ENCODE measurements around the gene MDFIC.
"Not testable (repeated sequence)": the region's sequence is repeated elsewhere in the genome, so short reads cannot be mapped to it uniquely, and the experiment has no call there.

The MDFIC gene

GRCh38 chr7:114922026-114922651, at the start of gene MDFIC:
TSS of gene MDFIC (plus strand) at chr7:114922094. CDS start at chr7:114923034, 940 bp downstream.
- DNase-seq = no peak

GRCh38 chr7:114874170-114874569, 47.7 kb upstream of the MDFIC start:
- DNase-seq = no peak

- no peak for DNase-seq
These were observed 46.7 kb upstream of the MDFIC start for GRCh38 chr7:114875186-114875585.

- no peak for DNase-seq
These were observed 42.3 kb upstream of the MDFIC start for GRCh38 chr7:114879554-114879953.

- no peak for DNase-seq
These were observed 36.1 kb upstream of the MDFIC start for GRCh38 chr7:114885836-114886235.

DNA sequence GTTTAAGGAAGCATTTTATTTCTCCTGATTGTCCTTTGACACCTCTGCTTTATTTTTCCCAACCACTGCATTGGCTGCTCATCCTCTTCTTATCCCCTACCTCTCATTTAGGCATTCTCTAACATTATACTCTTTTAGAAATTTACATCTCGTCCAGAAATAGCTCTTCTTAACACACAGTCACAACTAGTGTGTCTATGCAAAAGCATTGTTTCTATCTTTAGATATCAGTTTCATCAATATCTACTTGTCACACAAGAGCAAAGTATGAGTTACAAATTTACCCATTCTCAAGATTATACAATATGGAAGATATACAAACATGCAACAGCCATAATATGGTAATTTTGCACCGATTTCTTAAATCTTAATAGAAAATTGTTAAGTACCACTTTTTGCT, 35.7 kb upstream of the MDFIC start:
- DNase-seq = no peak

- not testable (repeated sequence) for DNase-seq
These were observed 32.8 kb upstream of the MDFIC start for GRCh38 chr7:114889116-114889515.

- no peak for DNase-seq
These were observed 32.1 kb upstream of the MDFIC start for GRCh38 chr7:114889646-114890285.

- DNase-seq = no peak
These were observed 31.3 kb upstream of the MDFIC start for GRCh38 chr7:114890561-114890960.

DNA sequence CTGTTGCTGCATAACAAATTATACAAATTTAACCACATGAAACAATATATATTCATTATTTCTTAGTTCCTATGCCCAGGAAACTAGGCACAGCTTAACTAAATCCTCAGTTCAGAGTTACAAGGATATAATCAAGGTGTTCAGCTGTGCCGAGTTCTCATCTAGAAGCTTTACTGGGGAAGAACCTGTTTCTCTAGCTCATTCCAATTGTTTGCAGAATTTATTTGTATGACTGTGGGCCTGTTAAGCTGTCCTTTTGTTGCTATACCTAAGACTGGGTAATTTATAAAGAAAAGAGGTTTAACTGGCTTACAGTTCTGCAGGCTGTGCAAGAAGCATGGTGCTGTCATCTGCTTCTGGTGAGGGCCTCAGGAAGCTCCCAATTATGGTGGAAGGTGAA, 21.8 kb upstream of the MDFIC start:
- no peak for DNase-seq

GRCh38 chr7:114901771-114902170, 20.1 kb upstream of the MDFIC start:
- no peak for DNase-seq

- DNase-seq = no peak
These were observed 18.8 kb upstream of the MDFIC start for GRCh38 chr7:114903131-114903530.

- no peak for DNase-seq
These were observed 11.1 kb upstream of the MDFIC start for GRCh38 chr7:114910787-114911186.

DNA sequence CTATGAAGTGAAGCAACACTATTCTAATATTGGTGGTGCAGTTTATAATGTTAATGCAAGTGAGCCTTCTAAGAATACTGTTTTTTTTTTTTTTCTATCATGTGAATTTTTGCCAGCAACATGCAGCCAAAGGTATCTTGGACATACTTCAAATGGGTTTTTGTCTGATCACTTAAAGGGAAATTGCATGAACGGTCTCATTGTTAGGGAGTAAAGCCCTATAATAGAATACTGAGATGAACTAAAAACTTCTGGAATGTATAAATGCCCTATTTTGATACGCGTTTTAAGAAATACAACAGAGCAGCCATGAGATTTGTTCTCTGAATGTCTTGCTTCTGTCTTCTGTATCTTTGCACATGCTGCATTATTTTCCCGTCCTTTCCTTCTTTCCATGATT, 10.5 kb upstream of the MDFIC start:
- no peak for DNase-seq

- no peak for DNase-seq
These were observed 5.5 kb upstream of the MDFIC start for GRCh38 chr7:114916261-114916892.

- no peak for DNase-seq
These were observed 4.6 kb upstream of the MDFIC start for GRCh38 chr7:114917211-114917839.

DNA sequence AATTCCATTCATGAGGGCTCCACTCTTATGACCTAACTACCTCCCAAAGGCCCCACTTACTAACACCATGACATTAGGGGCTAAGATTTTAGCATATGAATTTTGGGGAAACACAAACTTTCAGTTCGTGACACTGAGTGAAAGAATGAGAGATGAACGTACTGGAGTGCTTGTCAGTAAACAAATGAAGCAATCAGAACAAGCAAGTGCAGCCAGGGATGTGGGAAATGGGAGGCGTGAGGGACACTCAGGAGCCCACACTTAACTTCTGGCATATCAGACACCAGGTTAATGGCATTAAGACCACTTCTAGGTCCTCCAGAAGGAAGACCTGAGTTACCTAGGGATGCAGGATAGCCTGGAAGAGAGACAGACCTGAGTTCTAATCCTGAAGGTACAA, 2.3 kb upstream of the MDFIC start:
- no peak for DNase-seq

DNA sequence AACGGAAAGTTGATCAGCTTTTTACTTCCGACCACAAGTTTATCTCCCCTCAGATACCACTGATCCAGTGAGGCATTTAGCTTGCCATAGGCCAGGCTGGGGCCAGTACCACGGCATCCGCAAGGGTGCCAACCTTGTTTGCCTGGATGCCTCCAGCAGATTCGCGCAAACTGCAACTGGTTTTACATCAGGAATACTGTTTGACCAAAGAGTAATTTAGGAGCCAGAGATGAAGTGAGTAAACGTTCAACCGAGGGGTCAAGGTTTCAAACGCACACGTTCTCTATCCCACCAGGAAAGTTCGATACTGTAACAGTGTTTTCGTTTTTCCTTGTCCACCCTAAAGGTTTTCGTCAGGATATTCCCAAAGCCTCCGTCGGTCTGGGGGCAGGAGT, 266 bp upstream of the MDFIC start:
- DNase-seq = no peak

GRCh38 chr7:114922652-114923402, 933 bp downstream of the MDFIC start:
- peak; percentile 9 for DNase-seq

DNA sequence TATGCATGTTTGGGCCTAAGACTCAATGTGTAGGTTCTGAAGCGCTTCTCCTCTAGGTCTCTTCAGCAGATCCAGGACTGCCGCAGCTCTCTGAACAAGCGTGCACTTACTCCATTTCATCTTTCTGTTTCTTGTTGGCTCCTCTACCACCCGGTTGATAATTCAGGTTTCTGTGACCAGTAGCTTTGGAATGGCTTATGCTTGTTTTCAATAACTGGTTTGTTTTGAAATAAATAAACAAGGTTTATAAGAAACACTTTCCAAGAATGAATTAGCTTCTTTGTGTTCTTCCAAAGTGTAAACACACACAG, 1.5 kb downstream of the MDFIC start:
- no peak for DNase-seq

GRCh38 chr7:114924038-114924712, 2.3 kb downstream of the MDFIC start:
- no peak for DNase-seq

DNA sequence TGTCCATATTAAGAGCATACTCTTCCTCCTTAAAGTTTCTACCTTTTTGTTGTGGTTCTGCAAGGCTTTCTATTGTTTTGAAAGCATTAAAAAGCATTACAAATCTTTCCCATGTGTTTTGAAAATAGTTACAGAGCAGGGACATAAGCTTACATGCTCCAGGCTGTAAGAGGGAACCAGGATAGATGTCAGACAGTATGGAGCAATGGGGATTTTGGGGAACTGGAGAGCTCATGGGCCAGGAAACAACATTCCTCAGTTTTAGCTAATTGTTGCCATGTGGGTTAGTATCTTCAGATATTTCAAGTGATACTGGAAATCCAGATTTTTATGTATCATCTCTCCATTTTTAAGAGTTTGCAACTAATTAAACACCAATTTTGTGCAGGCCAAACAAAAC, 3.5 kb downstream of the MDFIC start:
- no peak for DNase-seq

GRCh38 chr7:114928060-114928459, 6.2 kb downstream of the MDFIC start:
- no peak for DNase-seq

All from GOT3 (cell line).